ENCODE results near the gene OTOG.

GRCh38 chr11:17504330-17505107 lies 42.5 kb upstream of the OTOG start:
- TF ChIP-seq FOXP2 (optimal IDR thresholded peaks at IDR 0.05; ENCODE audit: borderline replicate concordance, extremely low read depth, extremely low read length, insufficient read depth) (no peak), POLR2AphosphoS5 (IDR thresholded peaks at IDR 0.05; ENCODE audit: low read depth, low read length) (no peak)

Data from PFSK-1 (cell line).